Esophagus muscularis mucosa (tissue), 4 donors: ENCODE measurements around the gene MPV17. TPM values are rescaled to one million over a fixed set of nuclear protein-coding genes. Genes with fewer than 3 reads are reported as not detected.

Source experiments
- DNase-seq: peaks from one replicate; pipeline ENCODE4 v3.0.0-alpha.2; 2017; ENCODE audit errors: extremely low spot score
- H3K27ac ChIP-seq, 4 donors: fragments of 200-600 bp; sonication (generic); replicated peaks in 1 of 4; 1 replicate in 3 of 4; 2 replicates in 1 of 4; pipeline ENCODE4 v1.5.1; 2016 to 2019; ENCODE audit warnings: mild to moderate bottlenecking in 1 of 4
- H3K27me3 ChIP-seq, 4 donors: fragments of 200-600 bp; sonication (generic); one replicate each; pipeline versions ENCODE4 v1.5.1 to v1.6.0; 2016 to 2019
- H3K36me3 ChIP-seq, 4 donors: fragments of 200-600 bp; sonication (generic); one replicate each; pipeline ENCODE4 v1.5.1; 2016 to 2019
- H3K4me1 ChIP-seq, 4 donors: fragments of 200-600 bp; sonication (generic); one replicate each; pipeline ENCODE4 v1.5.1; 2016 to 2019
- H3K4me3 ChIP-seq, 4 donors: fragments of 200-600 bp; sonication (generic); 1 replicate in 2 of 4; 2 replicates in 2 of 4; pipeline ENCODE4 v1.5.1; 2016 to 2019; ENCODE audit warnings: mild to moderate bottlenecking in 4 of 4, moderate library complexity in 1 of 4
- H3K9me3 ChIP-seq, 4 donors: fragments of 200-600 bp; sonication (generic); 1 replicate in 3 of 4; 2 replicates in 1 of 4; pipeline ENCODE4 v1.5.1; 2016 to 2019
- EP300 ChIP-seq: sonication (generic); formaldehyde crosslinking; IDR thresholded peaks from one replicate; pipeline ENCODE4 v1.6.1; 2017; ENCODE audit warnings: antibody characterized with exemption
- POLR2A ChIP-seq: fragments of 450-650 bp; IDR thresholded peaks from one replicate; pipeline ENCODE4 v1.6.1; 2017; ENCODE audit warnings: antibody characterized with exemption, moderate library complexity, mild to moderate bottlenecking, low read depth
- POLR2AphosphoS5 ChIP-seq, 2 donors: sonication (generic); formaldehyde crosslinking; IDR thresholded peaks; one replicate each; pipeline ENCODE4 v1.6.1; 2017; ENCODE audit warnings: antibody characterized with exemption in 2 of 2
- WGBS: methylation state at CpG from one replicate; pipeline ENCODE4 v1.1.5; 2018; 5-methylcytosine and 5-hydroxymethylcytosine counted together
- intact Hi-C: fragments of 100-400 bp; cut with DNase I; formaldehyde crosslinking; loops from one replicate; pipeline ENCODE4 v1.15.1; 2023
- total RNA-seq, 4 donors: library from RNA; depleted of rRNA; stranded (reverse); fragments of >200 nt; gene quantifications; one replicate each; pipeline versions ENCODE4 v1.1.0 to v1.2.1, GENCODE V29; 2016
- TF ChIP-seq, protein P1 (sequence below), 3 experiments: fragments of 200-600 bp in 2 of 3; fragments of 450-650 bp in 1 of 3; sonication (generic) in 2 of 3; IDR thresholded peaks; one replicate each; pipeline ENCODE4 v1.5.1; 2017 to 2019; ENCODE audit warnings: antibody characterized with exemption in 3 of 3, mild to moderate bottlenecking in 2 of 3, moderate library complexity in 1 of 3

The MPV17 gene
- total RNA-seq, 4 donors from 2014 or later, result 46.7 to 70.2 (median 60.6) TPM

DNA sequence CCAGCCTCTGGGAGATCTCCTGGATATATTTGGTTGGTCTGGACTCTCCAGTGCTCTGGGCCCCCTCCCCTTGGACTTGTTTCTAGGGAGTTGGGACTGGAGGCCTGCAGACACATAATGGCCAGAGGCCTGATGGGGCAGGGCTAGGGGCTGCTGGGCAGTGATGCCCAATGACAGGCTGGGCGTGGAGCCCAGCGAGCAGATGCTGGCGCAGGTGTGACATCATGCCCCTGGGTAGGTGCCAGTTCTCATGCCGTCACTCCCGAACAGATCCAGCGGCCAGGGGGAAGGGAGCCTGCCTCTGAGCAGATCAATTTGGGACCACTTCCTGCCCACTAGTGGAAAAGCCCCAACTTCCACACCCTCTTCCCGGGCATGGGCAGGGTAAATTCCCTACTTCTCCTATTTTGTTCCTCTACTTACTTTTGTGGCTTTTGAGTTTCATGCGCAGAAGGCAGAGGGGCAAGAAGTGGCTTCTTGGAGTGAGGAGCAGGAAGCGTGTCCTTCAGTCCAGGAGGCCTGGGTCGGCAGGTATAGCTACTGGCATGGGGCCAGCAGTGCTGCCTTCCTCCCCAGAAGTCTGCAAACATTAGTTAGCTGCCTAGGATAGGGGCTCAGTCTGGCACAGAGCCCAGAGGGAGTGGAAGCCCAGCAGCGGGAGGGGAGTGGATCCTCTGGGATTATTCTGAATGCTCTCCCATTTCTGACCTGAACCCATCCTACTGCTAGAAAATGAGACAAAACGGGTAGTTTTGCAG, 6.1 kb downstream of the MPV17 start:
- no peaks in the 10 kb centered on the region for H3K27me3 ChIP-seq
- H3K4me1 ChIP-seq, result peaks cover 11 to 16% (median 14%) of the 10 kb centered on the region in 4 donors
- H3K36me3 ChIP-seq, result peaks cover 0 to 34% (median 17%) of the 10 kb centered on the region in 4 donors
- no peak overlapping the region for H3K4me3 ChIP-seq
- no peak for TF ChIP-seq POLR2A
- TF ChIP-seq, protein P1, sequence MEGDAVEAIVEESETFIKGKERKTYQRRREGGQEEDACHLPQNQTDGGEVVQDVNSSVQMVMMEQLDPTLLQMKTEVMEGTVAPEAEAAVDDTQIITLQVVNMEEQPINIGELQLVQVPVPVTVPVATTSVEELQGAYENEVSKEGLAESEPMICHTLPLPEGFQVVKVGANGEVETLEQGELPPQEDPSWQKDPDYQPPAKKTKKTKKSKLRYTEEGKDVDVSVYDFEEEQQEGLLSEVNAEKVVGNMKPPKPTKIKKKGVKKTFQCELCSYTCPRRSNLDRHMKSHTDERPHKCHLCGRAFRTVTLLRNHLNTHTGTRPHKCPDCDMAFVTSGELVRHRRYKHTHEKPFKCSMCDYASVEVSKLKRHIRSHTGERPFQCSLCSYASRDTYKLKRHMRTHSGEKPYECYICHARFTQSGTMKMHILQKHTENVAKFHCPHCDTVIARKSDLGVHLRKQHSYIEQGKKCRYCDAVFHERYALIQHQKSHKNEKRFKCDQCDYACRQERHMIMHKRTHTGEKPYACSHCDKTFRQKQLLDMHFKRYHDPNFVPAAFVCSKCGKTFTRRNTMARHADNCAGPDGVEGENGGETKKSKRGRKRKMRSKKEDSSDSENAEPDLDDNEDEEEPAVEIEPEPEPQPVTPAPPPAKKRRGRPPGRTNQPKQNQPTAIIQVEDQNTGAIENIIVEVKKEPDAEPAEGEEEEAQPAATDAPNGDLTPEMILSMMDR (IDR thresholded peaks at IDR 0.05), result no peak
- TF ChIP-seq EP300, result no peak
- no peak for TF ChIP-seq POLR2AphosphoS5 (IDR thresholded peaks at IDR 0.05)
- no peak for DNase-seq
- intact Hi-C loops, result no loop called here
- 82% methylated on average over 5 of the region's 12 CpGs for WGBS
- no peaks in the 10 kb centered on the region for H3K9me3 ChIP-seq
- H3K27ac ChIP-seq, result no peak overlapping the region

GRCh38 chr2:27315122-27315521, 7.8 kb downstream of the MPV17 start:
- Histone ChIP-seq H3K27ac (no peak overlapping the region), H3K4me1 (no peaks in the 10 kb centered on the region), H3K36me3 (peaks cover 0 to 52% (median 29%) of the 10 kb centered on the region in 4 donors), H3K4me3 (no peak overlapping the region), H3K27me3 (no peaks in the 10 kb centered on the region), H3K9me3 (no peaks in the 10 kb centered on the region)
- 72% methylated on average over 8 of the region's 8 CpGs for WGBS
- TF ChIP-seq, protein P1 (IDR thresholded peaks at IDR 0.05), result no peak
- TF ChIP-seq POLR2A (no peak), EP300 (no peak), POLR2AphosphoS5 (IDR thresholded peaks at IDR 0.05) (no peak)
- intact Hi-C loops, result no loop called here
- DNase-seq, result no peak

- intact Hi-C loops, result no loop called here
- Histone ChIP-seq H3K27ac (no peak overlapping the region), H3K27me3 (no peaks in the 10 kb centered on the region), H3K4me3 (no peak overlapping the region), H3K9me3 (no peaks in the 10 kb centered on the region), H3K4me1 (no peaks in the 10 kb centered on the region), H3K36me3 (peaks cover 0 to 56% (median 34%) of the 10 kb centered on the region in 4 donors)
- no peak for DNase-seq
- WGBS, result 84% methylated on average over 9 of the region's 9 CpGs
- TF ChIP-seq EP300 (no peak), POLR2AphosphoS5 (IDR thresholded peaks at IDR 0.05) (no peak), POLR2A (no peak)
- TF ChIP-seq, protein P1 (IDR thresholded peaks at IDR 0.05), result no peak
These were observed 8.2 kb downstream of the MPV17 start for GRCh38 chr2:27314709-27315108.

DNA sequence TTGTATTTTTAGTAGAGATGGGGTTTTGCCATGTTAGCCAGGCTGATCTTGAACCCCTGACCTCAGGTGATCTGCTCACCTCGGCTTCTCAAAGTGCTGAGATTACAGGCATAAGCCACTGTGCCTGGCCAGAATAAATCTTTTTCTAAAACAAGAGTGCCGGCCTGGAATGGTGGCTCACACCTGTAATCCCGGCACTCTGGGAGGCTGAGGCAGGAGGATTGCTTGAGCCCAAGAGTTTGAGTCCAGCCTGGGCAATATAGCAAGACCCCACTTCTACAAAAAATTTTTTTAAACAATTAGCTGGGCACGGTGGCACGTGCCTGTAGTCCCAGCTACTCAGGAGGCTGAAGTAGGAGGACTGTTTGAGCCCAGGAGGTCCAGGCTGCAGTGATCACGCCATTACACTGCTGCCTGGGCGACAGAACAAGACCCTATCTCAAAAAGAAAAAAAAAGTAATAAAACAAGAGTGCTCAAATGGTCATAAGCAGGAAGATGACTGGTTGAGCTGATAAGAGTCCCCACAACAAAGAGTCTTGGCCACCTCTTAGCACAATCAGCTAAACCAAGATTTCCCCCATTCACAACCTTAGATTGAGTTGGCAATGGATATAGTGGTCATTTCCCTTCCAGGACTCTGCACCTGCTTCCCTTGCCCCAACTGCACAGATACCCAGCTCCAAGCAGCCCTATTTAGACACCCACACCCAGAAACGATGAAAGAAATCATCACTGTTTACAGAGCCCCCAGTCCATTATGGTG, 8.8 kb downstream of the MPV17 start:
- intact Hi-C loops, result no loop called here
- 91% methylated on average over 8 of the region's 8 CpGs for WGBS
- Histone ChIP-seq H3K4me1 (no peaks in the 10 kb centered on the region), H3K4me3 (no peak overlapping the region), H3K36me3 (peaks cover 6 to 61% (median 38%) of the 10 kb centered on the region in 4 donors), H3K27me3 (peaks cover 0 to under 1% (median 0%) of the 10 kb centered on the region in 4 donors), H3K27ac (no peak overlapping the region), H3K9me3 (no peaks in the 10 kb centered on the region)
- DNase-seq, result no peak
- TF ChIP-seq POLR2A, result no peak
- TF ChIP-seq, protein P1 (IDR thresholded peaks at IDR 0.05), result no peak
